Activated T-cell treated with anti-CD3 and anti-CD28 coated beads, Interleukin-2, amount 50 U/mL, for 24 hours (primary cell): Measurements from ENCODE around the gene SLC22A16.

Source experiments
- DNase-seq: peaks from one replicate; pipeline ENCODE4 v3.0.0-alpha.2; 2020
- H3K27ac Mint-ChIP-seq: 2 replicates; pipeline ENCODE4 v1.8.0; 2020; ENCODE audit warnings: mild to moderate bottlenecking, mixed read lengths
- H3K27me3 Mint-ChIP-seq: 2 replicates; pipeline ENCODE4 v1.8.0; 2020; ENCODE audit warnings: mixed read lengths
- H3K36me3 Mint-ChIP-seq: 2 replicates; pipeline ENCODE4 v1.8.0; 2020; ENCODE audit warnings: low read depth, mixed read lengths
- H3K4me1 Mint-ChIP-seq: 2 replicates; pipeline ENCODE4 v1.8.0; 2020; ENCODE audit warnings: low read depth, mixed read lengths
- H3K4me3 Mint-ChIP-seq: 2 replicates; pipeline ENCODE4 v1.8.0; 2020; ENCODE audit warnings: mild to moderate bottlenecking, moderate library complexity, mixed read lengths
- H3K9me3 Mint-ChIP-seq: 2 replicates; pipeline ENCODE4 v1.8.0; 2020; ENCODE audit warnings: mixed read lengths

Gene SLC22A16

GRCh38 chr6:110415086-110415916, 61.1 kb downstream of the SLC22A16 start, which contains the start of gene DDO:
DDO (minus strand) TSS chr6:110415575; CDS start chr6:110413462, 2,113 bp downstream.
- DNase-seq: no peak
- H3K4me3 Mint-ChIP-seq: no peak within 1 kb of the TSS

DNA sequence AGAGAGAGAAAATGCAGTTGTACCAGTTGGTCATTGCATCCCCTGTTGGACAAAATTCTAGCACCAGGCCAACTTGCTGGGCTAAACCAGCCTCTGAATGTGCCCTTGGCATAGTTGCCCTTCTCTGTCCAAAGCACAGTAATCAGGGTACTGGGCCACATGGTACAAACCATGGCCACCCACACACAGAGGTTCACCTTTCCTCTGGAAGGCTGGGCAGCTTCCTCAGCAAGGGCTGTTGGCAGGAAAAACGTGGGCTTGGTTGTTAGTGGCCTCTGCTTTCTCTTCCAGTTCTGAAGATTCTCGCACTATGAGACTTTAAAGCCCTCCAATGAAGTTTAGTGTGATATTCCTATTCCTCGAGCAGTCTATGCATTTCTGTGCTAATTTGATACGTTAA, 61.7 kb downstream of the SLC22A16 start:
- Mint-ChIP-seq H3K36me3 (no peaks in the 10 kb centered on the region), H3K4me3 (no peak overlapping the region), H3K27ac (no peak overlapping the region), H3K9me3 (no peaks in the 10 kb centered on the region), H3K4me1 (peaks cover 7% of the 10 kb centered on the region), H3K27me3 (peaks cover 20% of the 10 kb centered on the region)
- no peak for DNase-seq

More at GRCh38 chr6:110415086-110415916, 61.1 kb downstream of the SLC22A16 start, which contains the start of gene DDO:
- Mint-ChIP-seq H3K9me3 (no peaks in the 10 kb centered on the region), H3K4me1 (peaks cover 7% of the 10 kb centered on the region), H3K36me3 (no peaks in the 10 kb centered on the region), H3K27ac (no peak within 1 kb of the TSS), H3K27me3 (peaks cover 24% of the 10 kb centered on the region)

GRCh38 chr6:110412360-110412759, 64.1 kb downstream of the SLC22A16 start:
- Mint-ChIP-seq H3K27me3 (peaks cover 8% of the 10 kb centered on the region), H3K27ac (no peak overlapping the region), H3K36me3 (no peaks in the 10 kb centered on the region), H3K4me1 (peaks cover 7% of the 10 kb centered on the region), H3K4me3 (no peak overlapping the region), H3K9me3 (no peaks in the 10 kb centered on the region)
- DNase-seq: no peak

GRCh38 chr6:110410511-110410910, 65.9 kb downstream of the SLC22A16 start:
- Mint-ChIP-seq H3K4me3 (no peak overlapping the region), H3K4me1 (peaks cover 7% of the 10 kb centered on the region), H3K27ac (no peak overlapping the region), H3K9me3 (no peaks in the 10 kb centered on the region), H3K27me3 (peaks cover 8% of the 10 kb centered on the region), H3K36me3 (no peaks in the 10 kb centered on the region)
- no peak for DNase-seq

GRCh38 chr6:110409794-110410193, 66.6 kb downstream of the SLC22A16 start:
- DNase-seq: no peak
- Mint-ChIP-seq H3K4me3 (no peak overlapping the region), H3K9me3 (no peaks in the 10 kb centered on the region), H3K27me3 (peaks cover 8% of the 10 kb centered on the region), H3K4me1 (peaks cover under 1% of the 10 kb centered on the region), H3K36me3 (no peaks in the 10 kb centered on the region), H3K27ac (no peak overlapping the region)

DNA sequence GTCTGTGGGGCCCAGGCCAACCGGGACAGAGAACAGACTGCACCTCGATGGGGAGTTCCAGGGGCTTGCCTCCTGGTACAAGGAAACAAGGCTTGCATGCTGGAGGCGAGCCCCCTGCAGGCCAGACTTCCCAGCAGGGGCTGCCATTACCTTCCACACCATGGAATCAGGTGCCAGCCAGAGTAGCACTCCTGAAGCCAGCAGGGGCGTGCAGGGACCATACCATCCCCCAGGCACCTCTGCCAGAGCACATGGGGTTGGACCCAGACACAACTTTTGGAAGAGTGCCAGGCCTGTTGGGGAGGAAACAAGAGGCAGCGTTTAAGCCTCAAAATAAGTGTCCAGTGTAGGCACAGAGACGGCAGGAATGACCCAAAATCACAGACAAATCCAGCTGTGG, 67.5 kb downstream of the SLC22A16 start:
- no peaks in the 10 kb centered on the region for H3K9me3 Mint-ChIP-seq
- H3K36me3 Mint-ChIP-seq: no peaks in the 10 kb centered on the region

GRCh38 chr6:110404607-110405006, 71.8 kb downstream of the SLC22A16 start:
- Mint-ChIP-seq H3K4me3 (no peak overlapping the region), H3K36me3 (no peaks in the 10 kb centered on the region), H3K9me3 (no peaks in the 10 kb centered on the region), H3K4me1 (no peaks in the 10 kb centered on the region), H3K27ac (no peak overlapping the region), H3K27me3 (peaks cover 12% of the 10 kb centered on the region)
- DNase-seq: no peak

More for the DNA sequence above, 67.5 kb downstream of the SLC22A16 start:
- no peak for DNase-seq
- H3K27ac Mint-ChIP-seq: no peak overlapping the region
- H3K4me3 Mint-ChIP-seq: no peak overlapping the region
- peaks cover 11% of the 10 kb centered on the region for H3K27me3 Mint-ChIP-seq
- no peaks in the 10 kb centered on the region for H3K4me1 Mint-ChIP-seq

DNA sequence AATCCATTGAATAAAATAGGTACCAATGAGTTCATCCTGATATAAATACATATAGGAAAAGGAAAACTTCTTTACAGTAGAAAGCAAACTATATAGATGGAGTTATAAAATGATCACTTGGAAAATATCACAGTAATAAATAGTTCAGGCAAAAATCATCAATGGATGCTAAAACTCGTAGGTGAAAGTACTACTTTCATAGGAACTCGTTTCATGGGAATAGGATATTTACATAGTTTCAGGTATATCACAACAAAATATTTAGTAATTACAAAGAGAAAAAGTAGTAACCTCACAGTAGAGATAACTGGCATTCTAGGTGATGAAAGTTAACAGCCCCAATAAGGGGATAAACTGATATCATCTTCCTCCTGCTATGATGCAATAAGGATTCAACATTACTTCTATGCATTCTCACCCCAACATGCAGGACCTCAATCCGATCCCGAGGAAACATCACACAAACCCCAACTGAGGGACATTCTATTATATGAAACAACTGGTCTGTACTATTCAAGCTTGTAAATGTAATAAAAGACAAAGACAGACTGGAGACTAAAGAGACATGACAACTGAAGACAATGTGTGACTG, 74.7 kb downstream of the SLC22A16 start:
- Mint-ChIP-seq H3K27ac (no peak overlapping the region), H3K9me3 (no peaks in the 10 kb centered on the region), H3K36me3 (no peaks in the 10 kb centered on the region), H3K27me3 (peaks cover 14% of the 10 kb centered on the region), H3K4me3 (no peak overlapping the region), H3K4me1 (peaks cover 3% of the 10 kb centered on the region)
- no peak for DNase-seq

- Mint-ChIP-seq H3K4me3 (peak overlapping the region; percentile 44), H3K27me3 (peaks cover 14% of the 10 kb centered on the region), H3K36me3 (no peaks in the 10 kb centered on the region), H3K27ac (no peak overlapping the region), H3K9me3 (no peaks in the 10 kb centered on the region), H3K4me1 (peaks cover 3% of the 10 kb centered on the region)
- no peak for DNase-seq
Observed at GRCh38 chr6:110400208-110400607, 76.2 kb downstream of the SLC22A16 start.

DNA sequence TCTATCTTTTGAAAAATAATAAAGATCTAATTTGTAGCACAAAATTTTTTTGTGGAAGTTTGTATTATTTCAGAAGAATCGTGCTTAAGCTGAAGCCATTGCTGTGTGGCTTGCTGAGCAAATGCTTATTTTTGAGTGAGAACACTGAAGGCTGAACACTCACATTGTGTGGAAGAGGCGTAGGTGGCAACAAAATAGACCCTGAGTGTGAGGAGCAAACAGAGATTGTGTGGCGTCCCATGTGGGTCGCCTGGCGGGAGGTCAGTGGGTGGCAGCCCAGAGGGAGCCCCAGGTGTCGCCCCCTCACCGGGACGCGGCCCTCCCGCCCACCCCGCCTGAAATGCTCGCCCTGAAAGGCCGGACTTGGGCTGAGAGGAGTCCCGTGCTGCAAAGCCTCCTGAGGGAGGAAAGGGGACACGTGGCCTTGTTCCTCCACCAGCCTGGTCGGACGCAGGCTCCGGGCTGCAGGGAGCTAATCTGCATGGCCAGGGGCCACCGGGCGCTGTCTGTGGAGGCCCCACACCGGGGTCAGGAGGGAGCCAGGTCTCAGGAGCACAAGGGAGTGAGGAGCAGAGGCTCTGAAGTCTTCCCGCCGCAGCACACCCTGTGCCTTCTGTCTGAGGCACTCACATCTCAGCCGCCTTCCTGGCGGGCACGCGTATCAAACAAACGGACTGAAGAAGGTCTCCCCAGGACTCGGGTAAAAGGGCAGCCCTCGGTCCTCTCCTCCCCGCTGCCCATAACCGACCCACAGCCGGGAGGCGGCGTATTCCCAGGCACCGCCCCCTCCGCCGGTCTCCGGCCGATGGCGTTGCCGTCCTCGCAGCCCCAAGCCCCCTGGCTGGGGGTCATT, 77.0 kb downstream of the SLC22A16 start:
- no peaks in the 10 kb centered on the region for H3K36me3 Mint-ChIP-seq
- H3K4me1 Mint-ChIP-seq: peaks cover 3% of the 10 kb centered on the region
- H3K4me3 Mint-ChIP-seq: peak overlapping the region; percentile 44
- peaks cover 13% of the 10 kb centered on the region for H3K27me3 Mint-ChIP-seq
- H3K9me3 Mint-ChIP-seq: no peaks in the 10 kb centered on the region
- H3K27ac Mint-ChIP-seq: no peak overlapping the region
- DNase-seq: peak; percentile 33

GRCh38 chr6:110398778-110399177, 77.6 kb downstream of the SLC22A16 start:
- no peaks in the 10 kb centered on the region for H3K36me3 Mint-ChIP-seq
- peaks cover 3% of the 10 kb centered on the region for H3K4me1 Mint-ChIP-seq
- H3K27ac Mint-ChIP-seq: no peak overlapping the region
- peaks cover 10% of the 10 kb centered on the region for H3K27me3 Mint-ChIP-seq
- H3K9me3 Mint-ChIP-seq: no peaks in the 10 kb centered on the region
- no peak overlapping the region for H3K4me3 Mint-ChIP-seq
- no peak for DNase-seq

- Mint-ChIP-seq H3K4me3 (no peak overlapping the region), H3K27ac (peak overlapping the region; percentile 1), H3K36me3 (no peaks in the 10 kb centered on the region), H3K9me3 (no peaks in the 10 kb centered on the region), H3K4me1 (peaks cover 9% of the 10 kb centered on the region), H3K27me3 (peaks cover 2% of the 10 kb centered on the region)
- DNase-seq: no peak
Observed at GRCh38 chr6:110395221-110395620, 81.2 kb downstream of the SLC22A16 start.

DNA sequence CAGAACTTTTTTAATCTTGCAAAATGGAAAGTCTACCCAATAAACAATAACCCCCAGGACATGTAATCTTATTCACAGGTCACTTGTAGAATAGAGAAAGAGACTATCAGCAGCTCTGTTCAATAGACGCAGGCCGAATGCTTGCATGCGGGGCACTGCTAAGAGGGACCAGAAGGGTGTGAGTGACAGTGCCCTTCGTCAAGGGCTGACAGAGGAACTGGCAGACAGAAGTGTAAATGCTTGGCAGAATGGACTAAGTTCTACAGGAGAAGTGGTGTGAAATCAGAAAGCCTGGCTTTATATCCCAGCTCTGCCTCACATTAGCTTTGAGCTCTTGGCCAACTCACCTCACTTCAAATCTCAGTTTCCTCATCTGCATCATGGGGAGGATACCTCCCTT, 82.0 kb downstream of the SLC22A16 start:
- no peak overlapping the region for H3K27ac Mint-ChIP-seq

DNA sequence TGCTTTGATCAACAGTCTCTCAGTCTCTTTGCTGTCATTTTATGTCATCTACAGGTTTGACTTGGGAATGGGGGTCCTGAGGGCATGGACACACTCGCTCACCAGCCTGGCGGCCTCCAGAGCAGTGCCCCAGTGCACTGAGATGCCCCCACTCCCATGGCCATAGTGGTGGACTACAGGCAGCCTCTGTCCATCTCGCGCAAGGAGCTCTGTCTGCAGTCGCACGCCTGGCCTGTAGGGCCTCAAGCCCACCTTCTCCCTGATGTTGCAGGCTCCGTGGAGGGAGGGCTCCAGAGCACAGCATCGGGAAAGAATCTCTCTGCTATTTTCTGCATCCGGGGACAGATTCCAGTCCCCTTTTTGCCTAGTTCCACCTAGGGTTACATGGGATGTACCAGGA, 83.7 kb downstream of the SLC22A16 start:
- Mint-ChIP-seq H3K36me3 (no peaks in the 10 kb centered on the region), H3K9me3 (no peaks in the 10 kb centered on the region), H3K4me3 (no peak overlapping the region), H3K27ac (no peak overlapping the region), H3K4me1 (peaks cover 20% of the 10 kb centered on the region), H3K27me3 (no peaks in the 10 kb centered on the region)
- no peak for DNase-seq

More for the DNA sequence above, 82.0 kb downstream of the SLC22A16 start:
- no peak for DNase-seq
- no peaks in the 10 kb centered on the region for H3K9me3 Mint-ChIP-seq
- peaks cover 17% of the 10 kb centered on the region for H3K4me1 Mint-ChIP-seq
- H3K36me3 Mint-ChIP-seq: no peaks in the 10 kb centered on the region
- H3K27me3 Mint-ChIP-seq: peaks cover 2% of the 10 kb centered on the region
- no peak overlapping the region for H3K4me3 Mint-ChIP-seq
